Osteoblast (primary cell): ENCODE results near the gene ZSWIM5. TPM values are rescaled to one million over a fixed set of nuclear protein-coding genes. Genes with fewer than 3 reads are reported as not detected.
"Not testable (repeated sequence)": the region's sequence is repeated elsewhere in the genome, so short reads cannot be mapped to it uniquely, and the experiment has no call there.

Experiments
- DNase-seq: peaks from one replicate; pipeline ENCODE4 v3.0.0; 2011; ENCODE audit warnings: low spot score, mixed read lengths; ENCODE audit not compliant: insufficient read length; ENCODE audit errors: missing footprints
- H2AFZ ChIP-seq: 2 replicates; pipeline ENCODE4 v1.6.0; 2011; ENCODE audit warnings: mild to moderate bottlenecking, low read length
- H3K27ac ChIP-seq: 2 replicates; pipeline ENCODE4 v1.5.1; 2011; ENCODE audit warnings: mild to moderate bottlenecking, low read depth, low read length, moderate library complexity
- H3K27me3 ChIP-seq: 2 replicates; pipeline ENCODE4 v1.6.0; 2012; ENCODE audit warnings: mild to moderate bottlenecking, control low read depth, inconsistent platforms, low read length, moderate library complexity; ENCODE audit not compliant: insufficient read depth
- H3K36me3 ChIP-seq: 2 replicates; pipeline ENCODE4 v1.5.1; 2011; ENCODE audit warnings: mild to moderate bottlenecking, low read length, control low read depth, moderate library complexity; ENCODE audit not compliant: insufficient read depth
- H3K4me1 ChIP-seq: 2 replicates; pipeline ENCODE4 v1.5.1; 2011; ENCODE audit warnings: mild to moderate bottlenecking, low read length, control low read depth, moderate library complexity; ENCODE audit not compliant: insufficient read depth
- H3K4me2 ChIP-seq: 2 replicates; pipeline ENCODE4 v1.6.0; 2011; ENCODE audit warnings: mild to moderate bottlenecking, low read length; ENCODE audit not compliant: insufficient read depth
- H3K4me3 ChIP-seq: fragments of 200-600 bp; sonication (generic); 3 replicates; pipeline ENCODE4 v1.5.1; 2012; ENCODE audit warnings: mild to moderate bottlenecking, low read length, inconsistent platforms; ENCODE audit not compliant: insufficient read depth
- H3K79me2 ChIP-seq: 2 replicates; pipeline ENCODE4 v1.6.0; 2012; ENCODE audit warnings: mild to moderate bottlenecking, low read length, control low read depth, inconsistent platforms; ENCODE audit not compliant: insufficient read depth
- H3K9me3 ChIP-seq: 2 replicates; pipeline ENCODE4 v1.5.1; 2011; ENCODE audit warnings: low read depth, low read length, control low read depth
- H4K20me1 ChIP-seq: 2 replicates; pipeline ENCODE4 v1.6.0; 2012; ENCODE audit warnings: mild to moderate bottlenecking, low read length, control low read depth; ENCODE audit not compliant: insufficient read depth
- total RNA-seq: library from RNA; depleted of rRNA; stranded (reverse); fragments of >200 nt; gene quantifications from 2 replicates; pipeline ENCODE4 v1.2.3, GENCODE V29; 2012
- TF ChIP-seq, protein P1 (sequence below): IDR thresholded peaks from 2 replicates; pipeline ENCODE4 v1.5.1; 2011; ENCODE audit warnings: mild to moderate bottlenecking, low read depth, low read length, moderate library complexity; ENCODE audit errors: extremely low read depth

ZSWIM5 gene
- total RNA-seq, 1 donor = 0.36 TPM

DNA sequence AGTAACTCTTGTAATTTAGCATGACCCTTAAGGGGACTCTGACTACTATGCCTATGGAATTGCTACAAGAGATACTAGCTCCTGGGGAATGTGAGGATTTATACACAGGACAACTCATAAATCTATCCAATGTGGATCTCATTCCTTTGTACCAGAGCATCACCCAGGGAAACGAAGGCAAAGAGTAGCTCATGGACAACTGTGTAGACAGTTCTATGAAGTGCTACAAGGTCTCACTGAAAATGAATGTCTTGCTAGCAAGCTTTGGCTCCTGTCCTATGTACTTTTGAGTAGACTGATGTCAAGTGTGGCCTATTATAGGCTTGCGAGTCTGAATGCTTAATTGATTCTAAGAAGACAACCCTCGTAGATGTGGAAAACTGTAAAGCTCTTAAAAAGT is 93.7 kb downstream of the ZSWIM5 start:
- TF ChIP-seq, protein P1, sequence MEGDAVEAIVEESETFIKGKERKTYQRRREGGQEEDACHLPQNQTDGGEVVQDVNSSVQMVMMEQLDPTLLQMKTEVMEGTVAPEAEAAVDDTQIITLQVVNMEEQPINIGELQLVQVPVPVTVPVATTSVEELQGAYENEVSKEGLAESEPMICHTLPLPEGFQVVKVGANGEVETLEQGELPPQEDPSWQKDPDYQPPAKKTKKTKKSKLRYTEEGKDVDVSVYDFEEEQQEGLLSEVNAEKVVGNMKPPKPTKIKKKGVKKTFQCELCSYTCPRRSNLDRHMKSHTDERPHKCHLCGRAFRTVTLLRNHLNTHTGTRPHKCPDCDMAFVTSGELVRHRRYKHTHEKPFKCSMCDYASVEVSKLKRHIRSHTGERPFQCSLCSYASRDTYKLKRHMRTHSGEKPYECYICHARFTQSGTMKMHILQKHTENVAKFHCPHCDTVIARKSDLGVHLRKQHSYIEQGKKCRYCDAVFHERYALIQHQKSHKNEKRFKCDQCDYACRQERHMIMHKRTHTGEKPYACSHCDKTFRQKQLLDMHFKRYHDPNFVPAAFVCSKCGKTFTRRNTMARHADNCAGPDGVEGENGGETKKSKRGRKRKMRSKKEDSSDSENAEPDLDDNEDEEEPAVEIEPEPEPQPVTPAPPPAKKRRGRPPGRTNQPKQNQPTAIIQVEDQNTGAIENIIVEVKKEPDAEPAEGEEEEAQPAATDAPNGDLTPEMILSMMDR = no peak
- H3K4me2 ChIP-seq = no peak overlapping the region
- H3K27me3 ChIP-seq = peaks cover 4% of the 10 kb centered on the region
- no peaks in the 10 kb centered on the region for H3K79me2 ChIP-seq
- no peak overlapping the region for H3K4me3 ChIP-seq
- H3K9me3 ChIP-seq = no peaks in the 10 kb centered on the region
- no peak overlapping the region for H2AFZ ChIP-seq
- H3K27ac ChIP-seq = no peak overlapping the region
- no peaks in the 10 kb centered on the region for H4K20me1 ChIP-seq
- no peaks in the 10 kb centered on the region for H3K4me1 ChIP-seq
- no peak for DNase-seq
- no peaks in the 10 kb centered on the region for H3K36me3 ChIP-seq

DNA sequence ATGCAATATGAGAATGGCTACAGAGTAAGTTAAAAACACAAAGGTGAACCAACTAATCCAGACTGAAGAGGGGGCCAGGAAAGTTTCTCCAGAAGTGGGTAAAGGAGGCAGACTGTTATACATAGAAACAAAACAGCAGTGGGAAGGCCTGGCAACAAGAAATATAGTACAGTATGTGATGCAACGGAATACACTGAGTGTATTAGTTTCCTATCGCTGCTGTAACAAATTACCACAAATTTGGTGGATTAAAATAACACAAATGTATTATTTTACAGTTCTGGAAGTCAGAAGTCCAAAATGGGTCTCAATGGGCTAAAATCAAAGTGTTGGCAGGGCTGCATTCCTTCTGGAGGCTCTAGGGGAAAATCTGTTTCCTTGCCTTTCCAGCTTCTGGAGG is 95.2 kb downstream of the ZSWIM5 start:
- H3K27me3 ChIP-seq = peaks cover 4% of the 10 kb centered on the region
- TF ChIP-seq, protein P1 = no peak
- no peak overlapping the region for H3K4me3 ChIP-seq
- H3K36me3 ChIP-seq = no peaks in the 10 kb centered on the region
- H2AFZ ChIP-seq = no peak overlapping the region
- no peak overlapping the region for H3K4me2 ChIP-seq
- H3K4me1 ChIP-seq = no peaks in the 10 kb centered on the region
- no peak for DNase-seq
- H4K20me1 ChIP-seq = no peaks in the 10 kb centered on the region
- no peaks in the 10 kb centered on the region for H3K9me3 ChIP-seq
- no peak overlapping the region for H3K27ac ChIP-seq
- H3K79me2 ChIP-seq = no peaks in the 10 kb centered on the region

DNA sequence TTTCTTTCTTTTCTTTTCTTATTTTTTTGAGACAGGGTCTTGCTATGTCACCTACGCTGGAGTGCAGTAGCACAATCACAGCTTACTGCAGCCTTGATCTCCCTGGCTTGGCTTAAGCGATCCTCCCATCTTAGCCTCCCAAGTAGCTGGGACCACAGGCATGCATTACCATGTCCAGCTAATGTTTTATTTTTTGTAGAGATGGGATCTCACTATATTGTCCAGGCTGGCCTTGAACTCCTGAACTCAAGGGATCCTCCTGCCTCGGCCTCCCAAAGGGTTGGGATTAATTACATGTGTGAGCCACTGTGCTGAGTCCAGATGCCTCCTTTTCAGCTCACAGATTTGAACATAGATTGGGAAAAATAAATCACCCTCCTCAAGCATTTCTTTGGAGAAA is 98.6 kb downstream of the ZSWIM5 start:
- TF ChIP-seq, protein P1 = no peak
- Histone ChIP-seq H3K9me3 (no peaks in the 10 kb centered on the region), H3K79me2 (no peaks in the 10 kb centered on the region), H3K36me3 (no peaks in the 10 kb centered on the region), H3K27ac (no peak overlapping the region), H4K20me1 (no peaks in the 10 kb centered on the region), H3K4me1 (no peaks in the 10 kb centered on the region), H2AFZ (no peak overlapping the region), H3K27me3 (peaks cover 3% of the 10 kb centered on the region), H3K4me2 (no peak overlapping the region), H3K4me3 (no peak overlapping the region)
- no peak for DNase-seq

DNA sequence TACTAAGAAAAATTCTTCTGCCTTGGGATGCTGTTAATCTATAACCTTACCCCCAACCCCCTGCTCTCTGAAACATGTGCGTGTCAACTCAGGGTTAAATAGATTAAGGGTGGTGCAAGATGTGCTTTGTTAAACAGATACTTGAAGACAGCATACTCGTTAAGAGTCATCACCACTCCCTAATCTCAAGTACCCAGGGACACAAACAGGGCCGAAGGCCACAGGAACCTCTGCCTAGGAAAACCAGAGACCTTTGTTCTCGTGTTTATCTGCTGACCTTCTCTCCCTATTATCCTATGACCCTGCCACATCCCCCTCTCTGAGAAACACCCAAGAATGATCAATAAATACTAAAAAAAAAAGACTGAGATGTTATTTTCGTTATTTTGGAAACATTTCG is 99.5 kb downstream of the ZSWIM5 start:
- H3K27me3 ChIP-seq, H2AFZ ChIP-seq, H3K27ac ChIP-seq, H3K4me1 ChIP-seq, H3K4me2 ChIP-seq, DNase-seq, H3K9me3 ChIP-seq, H3K4me3 ChIP-seq, H3K36me3 ChIP-seq, H3K79me2 ChIP-seq, H4K20me1 ChIP-seq: not testable (repeated sequence)

DNA sequence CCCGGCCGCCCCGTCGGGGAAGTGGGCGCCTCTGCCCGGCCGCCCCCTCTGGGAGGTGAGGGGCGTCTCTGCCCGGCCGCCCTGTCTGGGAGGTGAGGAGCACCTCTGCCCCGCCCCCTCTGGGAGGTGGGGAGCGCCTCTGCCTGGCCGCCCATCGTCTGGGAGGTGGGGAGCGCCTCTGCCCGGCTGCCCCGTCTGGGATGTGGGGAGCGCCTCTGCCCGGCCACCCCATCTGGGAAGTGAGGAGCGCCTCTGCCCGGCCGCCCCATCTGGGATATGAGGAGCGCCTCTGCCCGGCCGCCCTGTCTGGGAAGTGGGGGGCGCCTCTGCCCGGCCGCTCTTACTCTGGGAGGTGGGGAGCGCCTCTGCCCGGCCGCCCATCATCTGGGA is 100.3 kb downstream of the ZSWIM5 start:
- not testable (repeated sequence) for H3K36me3 ChIP-seq, H3K4me2 ChIP-seq, H3K79me2 ChIP-seq, H4K20me1 ChIP-seq, H3K9me3 ChIP-seq, H3K27me3 ChIP-seq, H3K4me3 ChIP-seq, H3K4me1 ChIP-seq, H3K27ac ChIP-seq, H2AFZ ChIP-seq, DNase-seq

DNA sequence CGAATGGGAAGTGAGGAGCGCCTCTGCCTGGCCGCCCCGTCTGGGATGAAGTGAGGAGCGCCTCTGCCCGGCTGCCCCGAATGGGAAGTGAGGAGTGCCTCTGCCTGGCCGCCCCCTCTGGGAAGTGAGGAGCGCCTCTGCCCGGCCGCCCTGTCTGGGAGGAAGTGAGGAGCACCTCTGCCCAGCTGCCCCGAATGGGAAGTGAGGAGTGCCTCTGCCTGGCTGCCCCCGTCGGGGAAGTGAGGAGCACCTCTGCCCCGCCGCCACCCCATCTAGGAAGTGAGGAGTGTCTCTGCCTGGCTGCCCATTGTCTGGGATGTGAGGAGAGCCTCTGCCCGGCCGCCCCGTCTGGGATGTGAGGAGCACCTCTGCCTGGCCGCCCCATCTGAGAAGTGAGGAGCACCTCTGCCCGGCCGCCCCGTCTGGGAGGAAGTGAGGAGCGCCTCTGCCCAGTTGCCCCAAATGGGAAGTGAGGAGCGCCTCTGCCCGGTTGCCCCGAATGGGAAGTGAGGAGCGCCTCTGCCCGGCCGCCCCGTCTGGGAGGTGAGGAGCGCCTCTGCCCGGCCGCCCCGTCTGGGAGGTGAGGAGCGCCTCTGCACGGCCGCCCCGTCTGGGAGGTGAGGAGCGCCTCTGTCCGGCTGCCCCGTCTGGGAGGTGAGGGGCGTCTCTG is 100.8 kb downstream of the ZSWIM5 start:
- H3K4me1 ChIP-seq, H3K36me3 ChIP-seq, H2AFZ ChIP-seq, H3K4me2 ChIP-seq, H3K9me3 ChIP-seq, DNase-seq, H4K20me1 ChIP-seq, H3K27me3 ChIP-seq, H3K27ac ChIP-seq, H3K4me3 ChIP-seq, H3K79me2 ChIP-seq: not testable (repeated sequence)
